CD4-positive, alpha-beta memory T cell (primary cell): ENCODE measurements around the gene SERF2. TPM values are rescaled to one million over a fixed set of nuclear protein-coding genes. Genes with fewer than 3 reads are reported as not detected.
A peak's percentile ranks its signal among the peaks of the same experiment; 100 is the strongest.
"Not testable (repeated sequence)": the region's sequence is repeated elsewhere in the genome, so short reads cannot be mapped to it uniquely, and the experiment has no call there.

ENCODE experiments used
- CTCF ChIA-PET: fragments of 350-600 bp; sonication (Branson Sonifier 250); formaldehyde crosslinking; loops from one replicate; lab custom pipeline; 2021; ENCODE audit warnings: inconsistent platforms; ENCODE audit not compliant: partially characterized antibody; lab: Charles Lee
- POLR2A ChIA-PET: fragments of 350-600 bp; sonication (Branson Sonifier 250); formaldehyde crosslinking; loops from one replicate; lab custom pipeline; 2021; ENCODE audit not compliant: partially characterized antibody; lab: Charles Lee
- DNase-seq, 5 donors: peaks; one replicate each; pipeline versions ENCODE4 v3.0.0 to v3.0.0-alpha.2; 2020 to 2022; ENCODE audit warnings: mixed read lengths in 1 of 5
- H3K27ac ChIP-seq: one replicate; pipeline ENCODE4 v1.7.0; 2013; ENCODE audit warnings: low read depth, low read length
- H3K27me3 ChIP-seq: 2 replicates; pipeline ENCODE4 v1.7.0; 2013; ENCODE audit warnings: mild to moderate bottlenecking, low read length, moderate library complexity; ENCODE audit not compliant: insufficient read depth
- H3K36me3 ChIP-seq: 2 replicates; pipeline ENCODE4 v1.7.0; 2013; ENCODE audit warnings: mild to moderate bottlenecking, low read length, moderate library complexity; ENCODE audit not compliant: insufficient read depth
- H3K4me1 ChIP-seq: 2 replicates; pipeline ENCODE4 v1.7.0; 2013; ENCODE audit warnings: mild to moderate bottlenecking, low read length, moderate library complexity; ENCODE audit not compliant: insufficient read depth
- H3K4me3 ChIP-seq, 2 donors: one replicate each; pipeline ENCODE4 v1.7.0; 2013; ENCODE audit warnings: low read length in 2 of 2, mild to moderate bottlenecking in 1 of 2
- H3K9me3 ChIP-seq, 2 donors: one replicate each; pipeline ENCODE4 v1.7.0; 2013; ENCODE audit warnings: low read length in 2 of 2, control low read depth in 1 of 2; ENCODE audit not compliant: control insufficient read depth in 1 of 2
- H3K27ac Mint-ChIP-seq, 7 donors: one replicate each; pipeline ENCODE4 v1.8.0; 2020 to 2021; ENCODE audit warnings: mixed read lengths in 7 of 7, mild to moderate bottlenecking in 6 of 7, inconsistent platforms in 3 of 7, moderate library complexity in 3 of 7
- H3K27me3 Mint-ChIP-seq, 2 donors: one replicate each; pipeline ENCODE4 v1.8.0; 2020 to 2021; ENCODE audit warnings: mixed read lengths in 2 of 2
- H3K36me3 Mint-ChIP-seq, 2 donors: one replicate each; pipeline ENCODE4 v1.8.0; 2020 to 2021; ENCODE audit warnings: mixed read lengths in 2 of 2, inconsistent platforms in 1 of 2, mild to moderate bottlenecking in 1 of 2
- H3K4me1 Mint-ChIP-seq, 4 donors: one replicate each; pipeline ENCODE4 v1.8.0; 2020 to 2021; ENCODE audit warnings: mixed read lengths in 4 of 4, mild to moderate bottlenecking in 1 of 4
- H3K4me3 Mint-ChIP-seq, 8 donors: one replicate each; pipeline ENCODE4 v1.8.0; 2020 to 2021; ENCODE audit warnings: mixed read lengths in 8 of 8, mild to moderate bottlenecking in 7 of 8, moderate library complexity in 6 of 8, inconsistent platforms in 3 of 8
- H3K9me3 Mint-ChIP-seq, 8 donors: one replicate each; pipeline ENCODE4 v1.8.0; 2020 to 2021; ENCODE audit warnings: mixed read lengths in 8 of 8, mild to moderate bottlenecking in 5 of 8, inconsistent platforms in 3 of 8, moderate library complexity in 1 of 8
- intact Hi-C: fragments of 100-400 bp; cut with micrococcal nuclease; formaldehyde crosslinking; loops from one replicate; pipeline ENCODE4 v1.15.1; 2023
- polyA plus RNA-seq, 2 donors: library from polyadenylated mRNA; unstranded; fragments of 300-500 nt; fragmentation: Illumina TruSeq; gene quantifications; one replicate each; pipeline ENCODE4 v1.2.3, GENCODE V29; 2021
- total RNA-seq, 2 experiments: library from RNA; stranded (reverse); gene quantifications; one replicate each; pipeline ENCODE4 v1.2.3, GENCODE V29; 2021

SERF2 gene
- total and polyA plus RNA-seq, 4 experiments from 2014 or later: 564 to 1,994 (median 1,135) TPM

DNA sequence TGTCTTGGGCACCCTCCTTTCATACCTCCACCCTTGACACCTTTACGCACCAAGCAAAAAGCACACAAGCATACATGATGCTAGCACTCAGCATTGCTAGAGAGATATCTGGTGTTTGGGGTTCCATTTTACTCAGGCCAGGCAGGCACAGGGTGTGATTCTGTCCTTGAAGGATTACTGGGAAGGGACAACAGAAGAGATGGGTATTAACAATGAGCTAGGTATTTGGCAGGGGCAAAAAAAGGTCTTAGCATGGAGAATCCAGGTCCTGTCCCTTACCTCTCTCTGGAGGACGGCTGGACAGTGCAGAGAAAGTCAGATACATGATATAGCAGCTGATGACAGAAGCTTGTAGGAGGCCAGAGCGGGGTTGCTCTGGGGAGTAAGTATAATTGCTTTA lies 4.4 kb downstream of the SERF2 start:
- Mint-ChIP-seq H3K36me3 (peaks cover 57 to 83% of the 10 kb centered on the region in 2 donors), H3K27me3 (no peaks in the 10 kb centered on the region), H3K9me3 (no peaks in the 10 kb centered on the region), H3K27ac (peak overlapping the region in 5 of 7 donors; percentile 19 to 82 (median 49)), H3K4me1 (peaks cover 34 to 88% (median 63%) of the 10 kb centered on the region in 4 donors), H3K4me3 (peak overlapping the region in 1 of 8 donors; percentile 22)
- H3K36me3 ChIP-seq: peaks cover 44% of the 10 kb centered on the region
- CTCF ChIA-PET: interaction anchor here (3.1 kb wide), 1 partner anchor 20 kb away, joined by 11 read pairs; the partner anchor contains the start of gene ELL3
- H3K27me3 ChIP-seq: no peaks in the 10 kb centered on the region
- H3K27ac ChIP-seq: no peak overlapping the region
- H3K4me3 ChIP-seq: no peak overlapping the region
- intact Hi-C loops: no loop called here
- peaks cover 60% of the 10 kb centered on the region for H3K4me1 ChIP-seq
- no peaks in the 10 kb centered on the region for H3K9me3 ChIP-seq
- POLR2A ChIA-PET: interaction anchor here (0.6 to 1.3 kb wide), 4 partner anchors 15 to 286 kb away, joined by 3 to 4 read pairs (median 3); partner anchors contain the start of genes ELL3 and MFAP1
- no peak for DNase-seq

DNA sequence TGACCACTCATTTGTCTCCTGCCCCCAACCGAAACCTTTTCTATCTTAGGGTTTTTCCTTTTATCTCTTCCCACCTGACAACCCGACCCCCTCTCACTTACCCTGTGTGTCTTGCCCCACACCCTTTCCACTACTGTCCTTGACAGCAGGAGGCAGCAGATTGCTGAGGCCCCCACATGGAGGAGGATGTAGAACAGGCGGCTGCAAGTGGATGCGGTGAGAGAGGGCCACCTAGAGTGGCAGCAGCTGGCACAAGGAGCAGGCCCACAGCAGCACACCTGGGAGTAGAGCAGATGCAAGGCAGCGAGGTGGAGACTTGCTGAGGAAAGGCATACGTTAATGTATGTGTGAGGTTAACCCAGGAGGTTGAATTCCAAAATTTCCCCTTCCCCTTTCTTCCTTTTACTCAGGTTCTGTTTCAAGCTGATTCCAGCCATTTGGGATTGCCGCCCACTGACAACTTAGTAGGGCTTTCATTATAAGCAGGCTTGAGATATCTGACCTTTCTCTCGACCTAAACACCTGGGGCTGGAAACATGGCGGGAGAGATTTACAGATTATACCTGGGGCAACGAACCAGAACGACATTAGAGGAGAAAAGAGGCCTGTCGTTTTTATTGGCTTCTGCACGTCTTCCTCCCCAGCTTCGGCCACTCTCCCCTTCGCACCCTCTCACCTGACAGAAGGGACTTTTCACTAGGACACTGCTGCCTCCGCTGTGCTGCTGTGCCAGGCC lies 7.3 kb downstream of the SERF2 start:
- CTCF ChIA-PET: no interaction called here
- POLR2A ChIA-PET: interaction anchor here (0.6 to 6.7 kb wide), 10 partner anchors 8 to 1592 kb away, joined by 3 to 92 read pairs (median 8); partner anchors contain the start of genes ELL3, MFAP1, PDIA3 and SERF2
- intact Hi-C loops: no loop called here

DNA sequence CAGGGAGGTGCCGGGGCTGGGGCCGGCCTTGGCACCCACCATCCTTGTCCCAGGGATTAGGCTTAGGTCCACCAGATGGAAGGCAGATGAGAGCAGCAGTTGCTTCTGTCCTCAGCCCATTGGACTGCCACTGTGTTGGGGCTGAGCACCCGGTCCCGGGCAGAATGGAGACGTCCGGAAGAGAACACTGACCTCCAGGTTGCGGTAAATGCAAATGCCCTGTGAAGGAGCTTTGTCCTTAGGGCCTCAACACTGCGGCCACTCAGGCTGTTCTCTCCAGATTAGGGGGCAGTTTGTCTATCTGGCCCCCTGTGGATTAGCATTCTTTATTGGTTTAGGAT lies 7.8 kb downstream of the SERF2 start, which contains the start of gene SERINC4:
SERINC4 (minus strand) TSS at position 276 of the 341 bp plus-strand sequence; CDS start at position 42, 234 bp downstream.
- intact Hi-C loops: loop anchor here (1.0 kb wide), 3 partner anchors 8 to 24 kb away; partner anchors contain the start of genes MFAP1 and SERF2
- ChIA-PET CTCF (interaction anchor here (1.3 kb wide), 2 partner anchors 23 to 29 kb away, joined by 4 to 6 read pairs; partner anchors contain the start of gene ELL3), POLR2A (interaction anchor here (0.6 to 6.7 kb wide), 18 partner anchors 8 to 1592 kb away, joined by 3 to 92 read pairs (median 5); partner anchors contain the start of genes ELL3, MFAP1, PDIA3 and SERF2)
- peak within 1 kb of the TSS; percentile 92 to 100 (median 99) for H3K27ac Mint-ChIP-seq
- H3K27ac ChIP-seq: peak within 1 kb of the TSS; percentile 76
- H3K4me3 Mint-ChIP-seq: peak within 1 kb of the TSS; percentile 98 to 100 (median 100)
- H3K9me3 ChIP-seq: no peaks in the 10 kb centered on the region
- H3K36me3 Mint-ChIP-seq: peaks cover 48 to 70% of the 10 kb centered on the region in 2 donors
- no peaks in the 10 kb centered on the region for H3K27me3 Mint-ChIP-seq
- peaks cover 38% of the 10 kb centered on the region for H3K4me1 ChIP-seq
- H3K4me1 Mint-ChIP-seq: peaks cover 18 to 60% (median 45%) of the 10 kb centered on the region in 4 donors
- H3K36me3 ChIP-seq: peaks cover 37% of the 10 kb centered on the region
- H3K27me3 ChIP-seq: no peaks in the 10 kb centered on the region
- no peaks in the 10 kb centered on the region for H3K9me3 Mint-ChIP-seq
- peak within 1 kb of the TSS; percentile 96 to 97 for H3K4me3 ChIP-seq
- no peak for DNase-seq

More for the DNA sequence above, 7.3 kb downstream of the SERF2 start:
- Histone ChIP-seq H3K36me3 (peaks cover 37% of the 10 kb centered on the region), H3K9me3 (no peaks in the 10 kb centered on the region), H3K27me3 (no peaks in the 10 kb centered on the region), H3K27ac (peak overlapping the region; percentile 76), H3K4me3 (no peak overlapping the region), H3K4me1 (peaks cover 43% of the 10 kb centered on the region)
- Mint-ChIP-seq H3K9me3 (no peaks in the 10 kb centered on the region), H3K27me3 (no peaks in the 10 kb centered on the region), H3K27ac (peak overlapping the region; percentile 81 to 100 (median 99)), H3K36me3 (peaks cover 48 to 70% of the 10 kb centered on the region in 2 donors), H3K4me3 (peak overlapping the region in 5 of 8 donors; percentile 25 to 41 (median 36)), H3K4me1 (peaks cover 21 to 66% (median 50%) of the 10 kb centered on the region in 4 donors)
- no peak for DNase-seq

DNA sequence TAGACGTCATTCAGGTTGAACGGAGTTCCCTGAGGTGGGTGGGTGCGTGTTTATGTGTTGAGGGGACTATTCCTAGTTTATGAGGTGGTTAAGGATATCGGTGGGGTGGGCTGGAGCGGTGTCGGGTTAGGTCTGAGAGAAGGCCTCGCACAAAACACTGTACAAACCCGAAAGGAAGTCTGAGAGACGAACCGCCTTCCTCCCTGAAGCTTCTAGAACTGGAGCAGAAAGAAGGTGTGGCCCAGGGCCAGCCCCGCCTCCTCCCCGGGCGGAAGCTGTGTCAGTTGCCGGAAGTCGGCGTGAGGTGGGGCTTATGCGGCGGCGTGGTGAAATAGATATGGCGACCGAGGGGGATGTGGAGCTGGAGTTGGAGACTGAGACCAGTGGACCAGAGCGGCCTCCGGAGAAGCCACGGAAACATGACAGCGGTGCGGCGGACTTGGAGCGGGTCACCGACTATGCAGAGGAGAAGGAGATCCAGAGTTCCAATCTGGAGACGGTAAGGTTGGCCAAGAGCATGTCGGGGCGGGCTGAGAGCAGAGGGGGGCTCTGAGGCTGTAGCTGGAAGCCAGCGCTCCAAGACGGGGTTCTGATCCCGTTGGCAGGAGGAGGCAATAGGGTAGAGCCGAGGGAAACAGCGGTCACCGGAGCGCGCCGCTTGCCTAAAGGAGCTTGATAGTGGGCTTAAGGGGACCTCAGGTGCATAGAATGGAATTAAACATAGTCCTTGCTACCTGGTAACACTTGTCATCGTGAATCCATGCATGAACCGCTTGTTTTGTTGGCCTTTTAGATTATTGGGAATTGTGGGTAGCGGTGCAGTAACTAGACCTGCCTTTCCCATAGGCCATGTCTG lies 8.4 kb downstream of the SERF2 start, which contains the start of gene HYPK:
HYPK (plus strand) TSS at position 314 of the 856 bp plus-strand sequence; CDS start at position 338, 24 bp downstream.
- intact Hi-C loops: loop anchor here (1.0 kb wide), 3 partner anchors 8 to 24 kb away; partner anchors contain the start of genes MFAP1 and SERF2
- H3K27ac ChIP-seq: peak within 1 kb of the TSS; percentile 76
- Mint-ChIP-seq H3K9me3 (no peaks in the 10 kb centered on the region), H3K27me3 (no peaks in the 10 kb centered on the region), H3K36me3 (peaks cover 49 to 69% of the 10 kb centered on the region in 2 donors), H3K4me1 (peaks cover 16 to 55% (median 39%) of the 10 kb centered on the region in 4 donors), H3K27ac (peak within 1 kb of the TSS; percentile 92 to 100 (median 99)), H3K4me3 (peak within 1 kb of the TSS; percentile 98 to 100 (median 100))
- H3K4me1 ChIP-seq: peaks cover 32% of the 10 kb centered on the region
- H3K36me3 ChIP-seq: peaks cover 34% of the 10 kb centered on the region
- ChIA-PET POLR2A (interaction anchor here (0.6 to 6.7 kb wide), 22 partner anchors 9 to 1593 kb away, joined by 3 to 92 read pairs (median 4); partner anchors contain the start of genes ELL3, GOLM2, MFAP1 and PDIA3), CTCF (interaction anchor here (1.1 to 1.3 kb wide), 3 partner anchors 10 to 30 kb away, joined by 4 to 6 read pairs (median 4); partner anchors contain the start of gene ELL3)
- H3K4me3 ChIP-seq: peak within 1 kb of the TSS; percentile 96 to 97
- H3K9me3 ChIP-seq: no peaks in the 10 kb centered on the region
- DNase-seq: peak; percentile 90 to 94 (median 91)
- H3K27me3 ChIP-seq: no peaks in the 10 kb centered on the region

DNA sequence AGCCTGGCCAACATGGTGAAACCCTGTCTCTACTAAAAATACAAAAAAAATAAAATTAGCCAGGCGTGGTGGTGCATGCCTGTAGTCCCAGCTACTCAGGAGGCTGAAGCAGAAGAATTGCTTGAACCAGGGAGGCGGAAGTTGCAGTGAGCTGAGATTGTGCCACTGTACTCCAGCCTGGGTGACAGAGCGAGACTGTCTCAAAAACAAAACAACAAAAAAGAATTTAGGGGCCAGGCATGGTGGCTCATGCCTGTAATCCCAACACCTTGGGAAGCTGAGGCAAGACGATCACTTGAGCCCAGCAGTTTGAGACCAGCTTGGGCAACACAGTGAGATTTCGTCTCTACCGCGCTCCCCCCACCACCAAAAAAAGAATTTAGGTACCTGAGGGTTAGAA lies 10.6 kb downstream of the SERF2 start:
- H3K27ac ChIP-seq, H3K27me3 ChIP-seq, H3K9me3 ChIP-seq, H3K4me3 Mint-ChIP-seq, DNase-seq, H3K27me3 Mint-ChIP-seq, H3K4me3 ChIP-seq, intact Hi-C loops, H3K9me3 Mint-ChIP-seq: not testable (repeated sequence)
- Histone ChIP-seq H3K36me3 (peaks cover 34% of the 10 kb centered on the region), H3K4me1 (peaks cover 29% of the 10 kb centered on the region)
- H3K36me3 Mint-ChIP-seq: peaks cover 52 to 71% of the 10 kb centered on the region in 2 donors
- H3K27ac Mint-ChIP-seq: peak overlapping the region in 2 of 7 donors; percentile 1 to 92
- H3K4me1 Mint-ChIP-seq: peaks cover 16 to 39% (median 30%) of the 10 kb centered on the region in 4 donors
- ChIA-PET CTCF (interaction anchor here (0.8 kb wide), 1 partner anchor 25 kb away, joined by 3 read pairs; no protein-coding TSS in a partner anchor), POLR2A (interaction anchor here (4.4 to 6.7 kb wide), 2 partner anchors 11 to 21 kb away, joined by 62 to 92 read pairs; partner anchors contain the start of genes MFAP1, SERF2 and WDR76)

DNA sequence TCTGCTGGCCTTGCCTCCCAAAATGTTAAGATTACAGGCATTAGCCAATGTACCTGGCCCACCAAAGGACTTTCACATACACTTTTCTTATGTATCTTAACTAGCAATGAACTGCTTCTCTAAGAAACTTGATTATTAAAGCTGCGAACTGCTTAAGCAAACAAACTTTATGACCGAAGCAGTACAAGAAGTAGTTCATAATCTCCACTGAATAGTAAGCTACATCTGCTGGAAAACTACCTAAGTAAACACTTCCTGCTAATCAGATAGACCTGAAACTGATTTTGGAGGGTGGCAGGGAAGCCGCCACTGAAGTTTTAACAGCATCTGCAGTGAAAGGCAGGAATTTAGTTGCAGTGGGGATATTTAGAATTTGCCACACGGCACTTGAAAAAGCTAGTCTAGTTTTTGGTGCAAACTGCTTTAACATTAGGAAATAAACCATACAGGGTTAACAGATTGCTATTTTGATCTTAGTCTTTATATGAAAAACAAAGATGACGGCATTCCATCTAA lies 16.4 kb downstream of the SERF2 start:
- no peak overlapping the region for H3K27ac Mint-ChIP-seq
- H3K36me3 ChIP-seq: peaks cover 69% of the 10 kb centered on the region

More for the DNA sequence above, 16.4 kb downstream of the SERF2 start:
- Mint-ChIP-seq H3K9me3 (no peaks in the 10 kb centered on the region), H3K4me3 (no peak overlapping the region), H3K4me1 (no peaks in the 10 kb centered on the region), H3K36me3 (peaks cover 46 to 71% of the 10 kb centered on the region in 2 donors), H3K27me3 (no peaks in the 10 kb centered on the region)
- intact Hi-C loops: no loop called here
- no peak overlapping the region for H3K27ac ChIP-seq
- no peaks in the 10 kb centered on the region for H3K27me3 ChIP-seq
- no peak for DNase-seq
- H3K4me3 ChIP-seq: no peak overlapping the region
- POLR2A ChIA-PET: interaction anchor here (1.1 to 2.3 kb wide), 3 partner anchors 8 to 1390 kb away, joined by 3 to 10 read pairs (median 9); partner anchors contain the start of genes HYPK, SERF2 and SERINC4
- H3K9me3 ChIP-seq: no peaks in the 10 kb centered on the region
- H3K4me1 ChIP-seq: no peaks in the 10 kb centered on the region
- CTCF ChIA-PET: interaction anchor here (0.6 to 1.6 kb wide), 2 partner anchors 15 to 27 kb away, joined by 3 to 4 read pairs; no protein-coding TSS in a partner anchor
